DMS53 (cell line): ENCODE data around the gene SEC24C.
"Not testable (repeated sequence)": the region's sequence is repeated elsewhere in the genome, so short reads cannot be mapped to it uniquely, and the experiment has no call there.

Source experiments
- DNase-seq: peaks from one replicate; lab custom pipeline; 2025; lab: John Stamatoyannopoulos, UW

SEC24C gene

DNA sequence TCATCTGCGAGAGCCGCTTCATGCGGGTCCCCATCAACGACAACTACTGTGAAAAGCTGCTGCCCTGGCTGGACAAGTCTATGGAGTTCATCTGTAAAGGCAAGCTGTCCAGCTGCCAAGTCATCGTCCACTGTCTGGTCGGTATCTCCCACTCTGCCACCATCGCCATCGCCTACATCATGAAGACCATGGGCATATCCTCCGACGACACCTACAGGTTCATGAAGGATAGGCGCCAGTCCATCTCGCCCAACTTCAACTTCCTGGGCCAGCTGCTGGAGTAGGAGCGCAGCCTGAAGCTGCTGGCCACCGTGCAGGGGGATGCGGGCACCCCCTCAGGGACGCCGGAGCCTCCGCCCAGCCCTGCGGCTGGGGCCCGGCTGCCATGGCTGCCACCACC is 11.7 kb upstream of the SEC24C start:
- DNase-seq, result no peak

DNA sequence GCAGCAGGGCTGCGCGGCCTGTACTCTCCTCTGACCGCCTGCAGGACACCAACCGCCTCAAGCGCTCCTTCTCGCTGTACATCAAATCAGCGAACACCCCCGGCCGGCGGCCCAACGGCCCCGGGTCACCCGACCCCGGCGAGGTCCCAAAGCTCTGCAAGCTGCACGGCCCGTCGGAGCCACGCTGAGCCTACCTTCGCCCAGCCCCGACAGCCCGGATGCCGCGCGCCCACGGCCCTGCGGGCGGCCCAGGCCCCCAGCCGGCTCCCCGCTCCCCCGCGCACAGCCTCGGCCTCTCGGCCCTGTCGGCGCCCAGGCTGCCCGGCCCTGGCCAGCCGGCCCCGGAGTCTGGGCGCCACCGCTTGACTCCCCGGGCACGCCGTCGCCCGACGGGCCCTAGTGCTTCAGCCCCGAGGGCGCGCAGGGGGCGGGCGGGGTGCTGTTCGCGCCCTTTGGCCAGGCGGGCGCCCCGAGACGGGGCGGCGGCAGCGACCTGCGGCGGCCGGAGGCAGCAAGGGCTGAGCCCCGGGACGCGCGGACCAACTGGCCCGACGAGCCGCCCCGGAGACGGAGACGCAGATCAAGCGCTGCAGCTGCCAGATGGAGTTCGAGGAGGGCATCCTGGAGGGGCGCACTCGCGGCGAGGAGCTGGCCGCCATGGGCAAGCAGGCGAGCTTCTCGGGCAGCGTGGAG is 11.1 kb upstream of the SEC24C start:
- DNase-seq, result no peak

DNA sequence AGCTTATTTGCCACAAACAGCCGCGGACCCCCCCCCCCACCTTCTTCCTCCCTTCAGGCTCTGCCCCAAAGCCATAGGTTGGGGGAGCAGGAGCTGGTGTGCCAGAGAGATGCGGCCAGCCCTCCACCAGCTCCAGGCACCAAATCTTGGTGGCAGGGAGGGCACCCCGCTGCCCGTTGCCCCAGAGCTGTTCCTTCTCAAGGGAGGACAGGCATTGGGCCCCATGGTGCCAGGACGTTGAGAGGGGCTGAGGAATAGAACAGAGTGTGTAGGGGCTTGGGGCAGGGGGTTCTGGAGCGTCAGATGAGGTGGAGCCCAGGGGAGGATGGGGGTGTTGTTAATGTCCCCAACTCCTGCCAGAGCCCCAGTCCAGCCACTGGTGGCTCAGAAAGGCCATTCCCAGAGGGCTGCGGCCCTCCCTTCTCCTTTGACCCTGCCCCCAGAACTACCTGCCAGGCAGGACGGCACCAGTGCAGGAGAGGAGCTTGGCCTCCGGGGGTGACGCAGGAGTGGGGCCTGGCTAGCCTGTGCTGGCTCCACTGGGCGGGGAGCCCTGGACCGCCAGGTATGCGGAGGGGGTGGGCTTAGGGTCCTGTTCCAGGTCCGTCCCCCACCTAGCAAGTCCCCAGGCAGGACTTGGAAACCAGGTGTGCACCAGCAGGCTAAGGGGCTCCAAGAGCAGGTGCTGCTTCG is 10.0 kb upstream of the SEC24C start:
- DNase-seq, result no peak

DNA sequence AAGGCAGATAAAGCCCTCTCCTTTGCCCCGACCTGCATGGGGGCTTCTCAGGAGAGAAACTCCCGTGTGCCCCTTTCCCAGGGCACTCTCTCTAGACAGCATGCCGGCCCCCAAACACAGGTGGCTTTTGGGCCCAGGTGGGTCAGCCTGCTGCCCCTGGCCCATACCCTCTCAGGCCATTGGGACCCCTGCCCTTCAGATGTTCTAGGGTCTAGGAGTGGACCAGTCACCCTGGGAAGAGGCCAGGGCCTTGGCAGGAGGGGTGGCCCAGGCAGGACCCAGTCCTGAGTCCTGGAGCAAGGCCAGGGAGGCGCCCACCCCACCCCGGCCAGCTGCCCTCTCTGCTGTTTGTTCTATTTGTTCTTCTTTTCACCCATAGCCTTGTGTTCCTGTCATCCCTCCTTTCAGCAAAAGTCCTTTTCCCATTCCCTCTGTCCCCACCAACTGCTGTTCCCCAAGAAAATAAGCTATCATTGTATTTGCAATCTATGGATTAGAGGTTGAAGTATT is 9.3 kb upstream of the SEC24C start:
- DNase-seq, result no peak

DNA sequence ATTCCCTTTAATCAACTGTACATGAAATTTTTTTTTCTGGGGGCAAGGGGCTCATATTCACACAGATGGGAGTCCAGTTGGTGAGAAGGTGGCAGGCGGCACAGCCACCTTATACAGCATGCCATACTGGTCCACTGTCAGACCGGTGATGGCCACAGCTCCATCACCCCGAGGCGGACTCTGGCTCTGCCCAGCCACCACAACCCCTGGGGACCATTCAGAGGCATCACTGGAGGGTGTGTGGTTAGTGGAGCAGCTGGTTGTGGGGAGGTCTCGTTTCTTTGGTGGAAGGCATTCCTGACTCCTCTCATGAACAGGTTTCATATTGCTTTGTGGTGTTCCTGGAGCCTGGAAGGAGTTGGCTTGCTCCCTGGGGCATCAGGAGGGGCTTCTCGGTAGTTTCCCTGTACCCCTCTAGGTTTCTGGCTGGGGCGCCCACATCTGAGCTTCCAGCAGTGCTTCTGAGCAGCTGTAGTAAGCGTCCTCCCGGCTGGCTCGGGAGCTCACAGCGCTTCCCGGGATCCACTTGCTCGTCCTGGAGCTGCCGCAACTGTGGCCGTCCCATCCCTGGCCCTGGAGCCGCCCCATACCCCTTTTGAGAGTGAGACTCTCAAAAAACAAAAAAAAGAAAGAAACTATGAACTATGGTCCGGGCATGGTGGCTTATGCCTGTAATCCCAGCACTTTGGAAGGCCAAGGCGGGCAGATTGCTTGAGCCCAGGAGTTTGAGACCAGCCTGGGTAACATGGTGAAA is 3.5 kb upstream of the SEC24C start:
- DNase-seq, result not testable (repeated sequence)

DNA sequence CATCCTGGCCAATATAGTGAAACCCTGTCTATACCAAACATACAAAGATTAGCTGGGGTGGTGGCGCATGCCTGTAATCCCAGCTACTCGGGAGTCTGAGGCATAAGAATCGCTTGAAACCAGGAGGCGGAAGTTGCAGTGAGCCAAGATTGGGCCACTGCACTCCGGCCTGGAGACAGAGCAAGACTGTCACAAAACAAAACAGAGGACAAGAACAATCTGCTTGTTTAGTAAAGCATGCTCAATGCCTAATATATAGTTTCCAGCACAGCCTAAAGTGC is 1.8 kb upstream of the SEC24C start:
- DNase-seq, result no peak

DNA sequence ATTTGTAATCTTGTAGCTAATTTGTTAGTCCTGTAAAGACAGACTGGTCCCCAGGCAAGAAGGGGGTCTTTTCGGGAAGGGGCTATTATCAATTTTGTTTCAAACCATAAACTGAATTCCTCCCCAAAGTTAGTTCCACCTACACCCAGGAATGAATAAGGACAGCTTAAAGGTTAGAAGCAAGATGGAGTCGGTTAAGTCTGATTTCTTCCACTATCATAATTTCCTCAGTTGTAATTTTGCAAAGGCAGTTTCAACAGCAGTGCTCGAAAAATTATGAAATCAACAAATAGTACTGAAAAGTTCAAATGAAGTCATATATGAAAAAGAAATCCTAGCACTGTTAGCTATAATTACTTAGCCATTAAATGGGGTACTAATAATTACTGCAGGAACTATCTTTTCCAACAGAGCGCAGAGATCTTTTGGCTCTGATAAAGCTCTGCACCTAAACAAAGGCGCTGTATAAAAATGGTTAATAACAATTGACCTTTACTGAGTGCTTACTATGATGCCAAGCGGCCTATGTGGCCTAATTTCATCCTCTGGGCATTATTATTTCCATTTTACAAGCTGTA is 756 bp upstream of the SEC24C start:
- no peak for DNase-seq

DNA sequence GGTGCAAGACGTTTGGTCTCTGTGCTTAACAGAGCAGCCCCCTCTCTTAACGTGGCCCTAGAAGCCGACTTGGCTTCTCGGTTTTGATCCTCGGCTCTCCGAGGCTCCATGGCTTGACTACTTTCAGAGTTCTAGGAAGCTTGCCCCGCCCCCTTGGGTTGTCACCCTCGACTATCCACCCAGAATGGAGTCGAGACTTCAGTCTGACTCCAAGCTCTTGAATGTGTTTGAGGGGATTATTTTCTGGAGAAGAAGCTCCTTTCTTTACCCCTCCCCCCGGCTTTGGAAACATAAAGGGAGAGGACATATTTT is 448 bp downstream of the SEC24C start:
- peak; percentile 70 for DNase-seq

DNA sequence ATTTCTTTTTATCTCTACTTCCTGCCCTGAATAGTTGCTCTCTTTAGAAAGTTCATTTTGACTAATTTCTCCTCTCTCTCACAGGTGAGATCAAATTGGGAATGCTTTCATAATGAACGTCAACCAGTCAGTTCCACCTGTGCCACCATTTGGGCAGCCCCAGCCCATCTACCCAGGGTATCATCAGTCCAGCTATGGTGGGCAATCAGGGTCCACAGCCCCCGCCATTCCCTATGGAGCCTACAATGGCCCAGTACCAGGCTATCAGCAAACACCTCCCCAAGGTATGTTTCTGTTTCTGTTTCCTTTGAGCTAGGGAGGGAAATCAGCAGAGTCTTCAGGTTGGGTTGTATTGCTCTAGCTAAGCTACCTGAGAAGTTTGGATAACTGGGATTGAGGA is 2.5 kb downstream of the SEC24C start:
- DNase-seq, result no peak

DNA sequence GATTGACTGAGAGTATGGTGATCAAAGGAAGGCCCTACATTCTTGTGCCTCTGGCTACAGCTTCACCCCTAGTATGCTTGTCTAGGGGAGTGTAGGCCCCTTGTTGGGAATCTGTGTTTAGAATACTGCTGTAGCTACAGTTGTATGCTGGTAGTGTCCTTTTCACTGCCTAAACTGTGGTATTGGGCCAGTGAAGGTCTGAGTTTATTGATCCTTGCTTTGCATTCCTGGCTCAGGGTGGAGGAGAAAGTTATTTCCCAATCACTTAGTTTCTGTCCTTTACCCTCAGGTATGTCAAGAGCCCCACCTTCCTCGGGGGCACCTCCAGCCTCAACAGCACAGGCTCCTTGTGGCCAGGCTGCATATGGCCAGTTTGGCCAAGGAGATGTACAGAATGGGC is 6.6 kb downstream of the SEC24C start:
- DNase-seq, result no peak

DNA sequence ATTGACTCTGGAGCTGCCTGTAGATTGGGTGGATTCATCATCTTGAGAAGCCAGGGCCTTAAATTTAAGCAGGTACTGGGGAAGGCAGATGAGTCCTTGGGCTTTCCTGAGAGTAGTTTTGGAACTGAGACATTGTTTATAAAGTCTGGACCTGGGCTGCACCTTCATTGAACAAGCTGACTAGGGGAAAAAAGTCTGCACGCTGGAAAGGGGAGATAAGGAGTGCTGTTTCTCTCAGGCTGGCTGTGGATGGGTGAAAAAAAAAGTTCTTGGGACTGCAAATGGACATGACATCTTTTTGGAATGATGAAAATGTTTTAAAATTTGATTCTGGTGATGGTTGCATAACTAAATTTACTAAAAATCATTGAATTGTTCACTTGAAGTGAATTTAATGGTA is 12.0 kb downstream of the SEC24C start:
- DNase-seq, result no peak

DNA sequence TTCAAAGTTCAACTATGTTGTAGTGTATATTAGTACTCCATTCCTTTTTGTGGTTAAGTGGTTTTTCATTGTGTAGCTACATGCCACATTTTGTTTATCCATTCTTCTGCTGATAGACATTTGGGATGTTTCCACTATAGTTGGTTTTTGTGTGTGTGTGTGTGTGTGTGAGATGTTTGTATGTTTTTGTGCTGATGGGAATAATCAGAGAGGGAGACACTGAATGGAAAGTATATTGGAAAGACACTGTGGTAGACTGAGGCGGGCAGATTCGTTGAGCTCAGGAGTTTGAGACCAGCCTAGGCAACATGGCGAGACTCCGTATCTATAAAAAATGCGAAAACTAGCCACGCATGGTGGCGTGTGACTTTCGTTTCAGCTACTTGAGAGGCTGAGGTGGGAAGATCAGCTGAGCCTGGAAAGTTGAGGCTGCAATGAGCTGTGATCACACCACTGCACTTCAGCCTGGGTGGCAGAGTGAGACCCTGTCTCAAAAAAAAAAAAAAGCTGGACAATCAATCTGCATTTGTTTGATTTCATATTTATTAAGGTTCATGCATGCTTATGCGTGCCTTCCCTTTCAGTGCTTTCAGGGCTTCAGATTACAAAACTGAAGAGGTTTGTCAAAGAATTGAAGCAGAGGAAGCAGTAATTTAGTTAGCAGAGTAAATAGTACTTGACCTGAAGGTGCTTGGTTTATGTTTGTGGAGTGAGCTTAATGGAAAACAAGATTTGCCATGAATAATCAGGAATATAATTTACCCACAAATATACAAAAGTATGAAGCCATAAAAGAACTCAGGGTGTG is 14.7 kb downstream of the SEC24C start:
- DNase-seq, result peak; percentile 87

DNA sequence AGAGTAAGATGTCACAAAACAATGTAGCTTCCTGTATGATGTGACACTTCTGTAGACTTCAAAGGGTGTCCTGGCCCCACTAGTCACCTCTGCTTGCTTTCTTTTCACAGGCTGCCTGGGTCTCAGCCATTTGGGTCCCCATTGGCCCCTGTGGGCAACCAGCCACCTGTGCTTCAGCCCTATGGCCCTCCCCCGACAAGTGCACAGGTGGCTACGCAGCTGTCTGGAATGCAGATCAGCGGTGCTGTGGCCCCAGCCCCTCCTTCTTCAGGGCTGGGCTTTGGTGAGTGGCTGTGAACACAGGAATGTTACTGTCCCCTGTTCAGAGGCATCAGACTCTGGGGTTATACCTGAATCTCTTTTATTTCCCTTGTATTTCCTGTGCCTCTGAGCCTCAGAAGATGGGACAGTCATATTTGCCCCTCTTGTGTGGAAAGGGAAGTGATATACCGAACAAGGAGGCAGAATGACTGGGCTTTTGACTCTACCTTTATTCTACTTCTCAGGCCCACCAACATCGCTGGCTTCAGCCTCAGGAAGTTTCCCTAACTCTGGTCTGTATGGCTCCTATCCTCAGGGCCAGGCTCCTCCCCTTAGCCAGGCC is 15.4 kb downstream of the SEC24C start:
- DNase-seq, result peak; percentile 97

DNA sequence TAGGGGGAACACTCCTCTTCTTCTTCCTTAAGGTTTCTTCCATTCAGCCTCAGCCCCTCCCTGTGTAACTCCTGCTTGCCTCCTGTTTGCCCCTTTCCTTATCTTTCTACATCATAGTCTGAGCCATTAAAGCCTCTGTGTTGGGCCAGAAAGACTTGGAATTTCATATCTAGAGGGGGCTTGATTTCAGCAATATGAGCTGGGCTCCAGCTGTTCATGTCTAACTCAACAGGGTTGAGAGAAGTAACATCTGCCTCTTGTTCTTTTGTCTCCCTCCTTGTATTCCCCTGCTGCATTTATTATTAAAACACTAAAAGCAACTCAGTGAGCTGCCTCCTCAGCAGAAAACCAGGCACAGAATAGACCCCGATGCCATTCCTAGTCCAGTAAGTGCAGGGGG is 17.6 kb downstream of the SEC24C start:
- no peak for DNase-seq

DNA sequence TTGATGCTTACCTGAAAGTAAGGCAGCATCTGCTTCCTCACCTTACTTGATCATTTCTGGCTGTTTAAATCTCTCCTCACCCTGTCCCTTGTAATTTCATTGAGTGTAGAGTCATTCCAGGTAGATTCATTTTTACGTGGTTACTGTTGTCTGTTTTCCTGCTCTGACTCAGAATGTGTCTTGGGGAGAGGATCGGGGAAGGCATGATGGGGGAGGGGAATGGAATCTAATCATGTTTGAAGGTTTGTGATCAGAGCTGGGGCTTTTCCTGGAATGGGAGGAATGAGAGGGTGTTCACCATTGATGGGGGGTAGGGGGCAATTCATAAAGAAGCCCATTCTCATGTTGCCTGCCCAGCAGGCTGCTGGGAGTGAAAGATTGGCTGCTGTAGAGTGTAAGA is 18.7 kb downstream of the SEC24C start:
- no peak for DNase-seq

DNA sequence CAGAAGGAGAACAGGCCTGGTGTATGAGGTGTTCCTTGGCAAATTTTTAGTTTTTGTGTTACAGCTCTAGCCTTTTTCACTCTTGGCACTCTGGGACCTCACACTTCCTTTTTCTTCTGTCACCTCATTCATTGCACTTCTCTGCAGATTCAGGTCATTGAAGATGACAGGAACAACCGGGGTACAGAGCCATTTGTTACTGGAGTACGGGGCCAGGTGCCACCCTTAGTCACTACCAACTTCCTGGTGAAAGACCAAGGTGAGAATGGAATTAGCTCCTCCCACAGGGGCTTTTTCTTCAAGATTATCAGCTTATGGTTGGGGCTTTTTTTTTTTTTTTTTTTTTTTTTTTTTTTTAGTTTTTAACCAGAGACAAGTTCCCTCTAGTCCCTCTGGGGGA is 19.2 kb downstream of the SEC24C start:
- DNase-seq, result no peak

DNA sequence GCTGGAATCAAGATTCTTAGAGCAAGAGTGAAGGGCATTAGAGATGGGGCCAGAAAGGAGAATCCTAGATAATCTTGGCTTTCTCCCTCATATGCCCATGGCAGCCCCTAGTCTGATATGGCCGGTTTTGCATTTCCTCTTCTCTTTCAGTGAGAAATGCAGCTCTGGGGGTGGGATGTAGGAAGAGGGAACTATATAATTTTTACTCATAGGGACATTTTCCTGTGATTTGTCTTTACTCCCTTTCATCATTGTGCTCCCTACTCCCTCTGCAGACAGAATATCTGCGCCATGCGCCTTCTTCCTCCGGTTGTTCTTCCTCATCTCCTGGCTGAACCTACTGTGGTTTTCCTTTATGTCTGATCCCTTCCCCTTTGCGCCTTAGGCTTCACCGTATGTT is 20.9 kb downstream of the SEC24C start:
- DNase-seq, result no peak

DNA sequence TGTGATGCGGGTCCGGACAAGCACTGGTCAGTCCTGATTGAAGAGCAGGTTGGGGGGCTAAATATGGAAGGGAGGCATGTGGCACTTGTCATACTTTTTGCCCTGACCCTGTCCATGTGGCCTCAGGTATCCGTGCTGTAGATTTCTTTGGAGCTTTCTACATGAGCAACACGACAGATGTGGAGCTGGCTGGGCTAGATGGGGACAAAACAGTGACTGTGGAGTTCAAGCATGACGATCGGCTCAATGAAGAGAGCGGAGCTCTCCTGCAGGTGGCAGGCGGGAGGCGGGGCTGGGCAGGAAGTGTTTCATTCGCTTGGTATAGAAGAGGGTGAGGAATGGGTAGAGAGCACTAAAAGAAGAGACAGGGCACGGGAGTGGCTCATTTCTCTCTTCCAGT is 24.7 kb downstream of the SEC24C start:
- DNase-seq, result peak; percentile 92

DNA sequence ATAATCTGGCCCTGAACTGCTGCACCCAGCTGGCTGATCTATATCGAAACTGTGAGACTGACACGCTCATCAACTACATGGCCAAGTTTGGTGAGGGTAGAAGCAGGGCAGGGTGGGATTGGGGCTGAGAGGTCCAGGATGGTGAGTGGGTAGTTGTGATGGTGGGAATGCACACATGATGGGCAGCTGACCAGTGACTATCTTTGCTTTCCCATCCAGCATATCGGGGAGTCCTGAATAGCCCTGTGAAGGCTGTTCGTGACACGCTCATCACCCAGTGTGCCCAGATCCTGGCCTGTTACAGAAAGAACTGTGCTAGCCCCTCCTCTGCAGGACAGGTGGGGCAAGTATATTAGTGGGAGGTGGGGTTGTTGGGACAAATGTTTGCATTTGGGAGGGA is 25.2 kb downstream of the SEC24C start:
- no peak for DNase-seq

DNA sequence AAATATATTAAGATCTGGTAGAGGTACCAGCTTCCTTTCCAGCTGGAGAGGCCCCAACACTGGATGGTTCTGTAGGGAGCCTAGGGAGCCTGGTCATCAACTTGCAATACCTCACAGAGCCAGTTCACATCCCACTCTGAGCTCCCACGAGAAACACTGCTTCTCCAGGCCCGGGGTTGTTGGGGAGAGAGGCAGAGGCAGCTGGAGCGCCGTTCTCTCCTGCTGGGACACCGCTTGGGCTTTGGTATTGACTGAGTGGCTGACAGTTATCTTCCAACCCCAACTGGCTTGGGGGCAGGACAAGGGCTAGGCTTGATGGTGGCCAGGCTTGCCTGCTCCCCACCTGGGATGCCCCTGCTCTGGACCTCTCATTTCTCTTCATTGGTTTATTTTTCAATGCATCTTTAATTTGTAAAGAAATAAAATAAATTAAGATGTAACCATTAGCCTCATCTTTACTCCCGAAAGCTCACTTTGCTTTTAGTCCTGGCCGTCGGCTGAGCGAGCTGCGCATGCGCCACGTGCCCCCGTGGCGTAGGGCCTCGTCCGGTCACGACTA is 27.6 kb downstream of the SEC24C start:
- DNase-seq, result peak; percentile 89
